WTC11 (cell line): ENCODE results near the gene ENTPD6. TPM values are rescaled to one million over a fixed set of nuclear protein-coding genes. Genes with fewer than 3 reads are reported as not detected.

Source experiments
- ATAC-seq: fragments of 200-7000 bp; cut with Tn5 transposase; 2 replicates; pipeline ENCODE4 v1.10.0; 2021; ENCODE audit warnings: mild to moderate bottlenecking, moderate library complexity
- CTCF ChIA-PET: fragments of 300-600 bp; sonication (Branson Sonifier 250); formaldehyde crosslinking; loops from one replicate; lab custom pipeline; 2021; ENCODE audit warnings: antibody characterized with exemption; lab: Charles Lee
- POLR2A ChIA-PET: fragments of 350-600 bp; sonication (Branson Sonifier 250); formaldehyde crosslinking; loops from one replicate; lab custom pipeline; 2021; ENCODE audit warnings: antibody characterized with exemption; lab: Charles Lee
- DNase-seq: peaks from one replicate; pipeline ENCODE4 v3.0.0; 2021; ENCODE audit warnings: low spot score
- H3K27ac Mint-ChIP-seq: 2 replicates; pipeline ENCODE4 v1.8.0; 2021; ENCODE audit warnings: mixed read lengths
- H3K27me3 Mint-ChIP-seq: 2 replicates; pipeline ENCODE4 v1.8.0; 2021; ENCODE audit warnings: low read depth, mild to moderate bottlenecking, moderate library complexity, mixed read lengths
- H3K36me3 Mint-ChIP-seq: 2 replicates; pipeline ENCODE4 v1.8.0; 2021; ENCODE audit warnings: mixed read lengths
- H3K4me1 Mint-ChIP-seq: 2 replicates; pipeline ENCODE4 v1.8.0; 2022; ENCODE audit warnings: mixed read lengths
- H3K4me3 Mint-ChIP-seq: 2 replicates; pipeline ENCODE4 v1.8.0; 2021; ENCODE audit warnings: mild to moderate bottlenecking, moderate library complexity, mixed read lengths
- H3K9me3 Mint-ChIP-seq: 2 replicates; pipeline ENCODE4 v1.8.0; 2021; ENCODE audit warnings: mixed read lengths
- AFF4 ChIP-seq: sonication (generic); formaldehyde crosslinking; IDR thresholded peaks from 2 replicates; pipeline ENCODE4 v1.8.1; 2023; ENCODE audit warnings: mild to moderate bottlenecking, missing genetic modification reagents, borderline replicate concordance
- E2F1 ChIP-seq: sonication (generic); formaldehyde crosslinking; IDR thresholded peaks from 2 replicates; pipeline ENCODE4 v1.8.0; 2022; ENCODE audit warnings: mild to moderate bottlenecking, missing genetic modification reagents
- ERG ChIP-seq: fragments of 250-450 bp; sonication (Bioruptor Pico); IDR thresholded peaks from 2 replicates; pipeline ENCODE4 v1.8.0; 2021; ENCODE audit warnings: mild to moderate bottlenecking
- FOXJ3 ChIP-seq: sonication (generic); formaldehyde crosslinking; IDR thresholded peaks from 2 replicates; pipeline ENCODE4 v1.9.0; 2021; ENCODE audit warnings: missing genetic modification reagents, mild to moderate bottlenecking, borderline replicate concordance
- FOXK1 ChIP-seq: sonication (generic); formaldehyde crosslinking; IDR thresholded peaks from 2 replicates; pipeline ENCODE4 v1.8.0; 2022; ENCODE audit warnings: mild to moderate bottlenecking, moderate library complexity, missing genetic modification reagents
- GABPB1 ChIP-seq: sonication (generic); formaldehyde crosslinking; IDR thresholded peaks from 2 replicates; pipeline ENCODE4 v1.8.1; 2023; ENCODE audit warnings: mild to moderate bottlenecking, missing genetic modification reagents
- JAZF1 ChIP-seq: fragments of 250-450 bp; sonication (Bioruptor Pico); IDR thresholded peaks from 2 replicates; pipeline ENCODE4 v1.9.0; 2021; ENCODE audit warnings: moderate library complexity, mild to moderate bottlenecking, inconsistent platforms
- JUN ChIP-seq: sonication (generic); formaldehyde crosslinking; IDR thresholded peaks from 2 replicates; pipeline ENCODE4 v1.8.0; 2023; ENCODE audit warnings: mild to moderate bottlenecking, missing genetic modification reagents
- NFE2L1 ChIP-seq: sonication (generic); formaldehyde crosslinking; IDR thresholded peaks from 2 replicates; pipeline ENCODE4 v1.8.1; 2023; ENCODE audit warnings: missing genetic modification reagents
- OVOL2 ChIP-seq: fragments of 250-450 bp; sonication (Bioruptor Pico); IDR thresholded peaks from 2 replicates; pipeline ENCODE4 v1.9.0; 2021; ENCODE audit warnings: mild to moderate bottlenecking, borderline replicate concordance
- RORB ChIP-seq: fragments of 250-450 bp; sonication (Bioruptor Pico); IDR thresholded peaks from 2 replicates; pipeline ENCODE4 v1.9.0; 2021; ENCODE audit warnings: mild to moderate bottlenecking
- SP1 ChIP-seq: sonication (generic); formaldehyde crosslinking; conservative IDR thresholded peaks from 2 replicates; pipeline ENCODE4 v1.8.1; 2022; ENCODE audit warnings: missing genetic modification reagents
- TEAD1 ChIP-seq: sonication (generic); formaldehyde crosslinking; IDR thresholded peaks from 2 replicates; pipeline ENCODE4 v1.8.0; 2022; ENCODE audit warnings: mild to moderate bottlenecking, missing genetic modification reagents
- ZBTB43 ChIP-seq: sonication (generic); formaldehyde crosslinking; IDR thresholded peaks from 2 replicates; pipeline ENCODE4 v1.8.1; 2023; ENCODE audit warnings: mild to moderate bottlenecking, missing genetic modification reagents
- ZNF138 ChIP-seq: sonication (generic); formaldehyde crosslinking; conservative IDR thresholded peaks from 2 replicates; pipeline ENCODE4 v1.8.1; 2022; ENCODE audit warnings: mild to moderate bottlenecking, moderate library complexity, missing genetic modification reagents
- ZNF263 ChIP-seq: sonication (generic); formaldehyde crosslinking; IDR thresholded peaks from 2 replicates; pipeline ENCODE4 v1.8.1; 2022; ENCODE audit warnings: low read depth, mild to moderate bottlenecking, moderate library complexity, missing genetic modification reagents
- ZNF512 ChIP-seq: sonication (generic); formaldehyde crosslinking; IDR thresholded peaks from 2 replicates; pipeline ENCODE4 v1.8.1; 2022; ENCODE audit warnings: missing genetic modification reagents, borderline replicate concordance
- ZSCAN18 ChIP-seq: fragments of 250-450 bp; sonication (Bioruptor Pico); IDR thresholded peaks from 2 replicates; pipeline ENCODE4 v2.1.2; 2022; ENCODE audit warnings: mild to moderate bottlenecking, moderate library complexity
- total RNA-seq: library from RNA; stranded (reverse); gene quantifications from 3 replicates; pipeline ENCODE4 v1.2.3, GENCODE V29; 2021

ENTPD6 gene
- total RNA-seq, 1 experiment from 2014 or later: 56.9 TPM

GRCh38 chr20:25187635-25188034 is 7.9 kb upstream of the ENTPD6 start:
- Mint-ChIP-seq H3K4me1 (no peaks in the 10 kb centered on the region), H3K4me3 (no peak overlapping the region), H3K36me3 (peaks cover 14% of the 10 kb centered on the region)
- no peak for DNase-seq
- TF ChIP-seq ERG (CRISPR knock-in tag): no peak
- no peak for TF ChIP-seq ZNF512 (CRISPR knock-in tag)
- TF ChIP-seq NFE2L1 (CRISPR knock-in tag): no peak
- TF ChIP-seq, all 79 proteins: peak for 0
- CTCF ChIA-PET: no interaction called here
- POLR2A ChIA-PET: no interaction called here
- peaks cover 49% of the 10 kb centered on the region for H3K9me3 Mint-ChIP-seq
- no peak for ATAC-seq
- no peak overlapping the region for H3K27ac Mint-ChIP-seq
- H3K27me3 Mint-ChIP-seq: peaks cover 35% of the 10 kb centered on the region

GRCh38 chr20:25188218-25188617 is 7.3 kb upstream of the ENTPD6 start:
- ChIA-PET POLR2A (no interaction called here), CTCF (no interaction called here)
- Mint-ChIP-seq H3K9me3 (peaks cover 44% of the 10 kb centered on the region), H3K27ac (no peak overlapping the region), H3K4me3 (no peak overlapping the region), H3K4me1 (no peaks in the 10 kb centered on the region), H3K27me3 (peaks cover 29% of the 10 kb centered on the region), H3K36me3 (peaks cover 14% of the 10 kb centered on the region)
- DNase-seq: no peak
- ATAC-seq: no peak
- no peak for TF ChIP-seq GABPB1 (CRISPR knock-in tag)
- no peak for TF ChIP-seq FOXJ3 (CRISPR knock-in tag)
- no peak for TF ChIP-seq OVOL2

GRCh38 chr20:25191051-25191450 is 4.5 kb upstream of the ENTPD6 start:
- Mint-ChIP-seq H3K27me3 (peaks cover under 1% of the 10 kb centered on the region), H3K4me3 (no peak overlapping the region), H3K36me3 (peaks cover 5% of the 10 kb centered on the region), H3K4me1 (no peaks in the 10 kb centered on the region), H3K9me3 (peaks cover 16% of the 10 kb centered on the region), H3K27ac (no peak overlapping the region)
- POLR2A ChIA-PET: no interaction called here
- DNase-seq (no peak), ATAC-seq (no peak)
- CTCF ChIA-PET: interaction anchor here (1.8 kb wide), 1 partner anchor 56 kb away, joined by 4 read pairs; no protein-coding TSS in a partner anchor
- no peak for TF ChIP-seq ZSCAN18 (CRISPR knock-in tag)
- TF ChIP-seq ZNF138: no peak
- no peak for TF ChIP-seq JAZF1 (CRISPR knock-in tag)
- no peak for TF ChIP-seq TEAD1 (CRISPR knock-in tag)
- no peak for TF ChIP-seq OVOL2
- TF ChIP-seq JUN (CRISPR knock-in tag): no peak
- TF ChIP-seq RORB (CRISPR knock-in tag): no peak
- TF ChIP-seq FOXJ3 (CRISPR knock-in tag): no peak
- no peak for TF ChIP-seq AFF4 (CRISPR knock-in tag)
- TF ChIP-seq E2F1 (CRISPR knock-in tag): no peak
- no peak for TF ChIP-seq FOXK1
- TF ChIP-seq ZNF263 (CRISPR knock-in tag): no peak
- TF ChIP-seq ZNF512 (CRISPR knock-in tag): no peak
- TF ChIP-seq SP1 (CRISPR knock-in tag): no peak
- TF ChIP-seq ZBTB43 (CRISPR knock-in tag): no peak
